Activated CD8-positive, alpha-beta memory T cell treated with anti-CD3 and anti-CD28 coated beads, Interleukin-2, amount 10 ng/mL, durations not matched to agents 7 days and 5 days (primary cell): ENCODE results near the gene CCDC54. TPM values are rescaled to one million over a fixed set of nuclear protein-coding genes. Genes with fewer than 3 reads are reported as not detected.

Experiments
- ATAC-seq: fragments of 150-1000 bp; cut with Tn5 transposase; one replicate; pipeline ENCODE4 v1.10.0; 2021; ENCODE audit warnings: moderate library complexity
- CTCF ChIA-PET: fragments of 350-600 bp; sonication (Branson Sonifier 250); formaldehyde crosslinking; loops from one replicate; lab custom pipeline; 2021; ENCODE audit warnings: antibody characterized with exemption; lab: Charles Lee
- DNase-seq: peaks from one replicate; pipeline ENCODE4 v3.0.0-alpha.2; 2020
- H3K27ac Mint-ChIP-seq: one replicate; pipeline ENCODE4 v1.8.0; 2021; ENCODE audit warnings: mild to moderate bottlenecking, mixed read lengths
- H3K27me3 Mint-ChIP-seq: one replicate; pipeline ENCODE4 v1.8.0; 2021; ENCODE audit warnings: mixed read lengths
- H3K36me3 Mint-ChIP-seq: one replicate; pipeline ENCODE4 v1.8.0; 2021; ENCODE audit warnings: mild to moderate bottlenecking, mixed read lengths
- H3K4me1 Mint-ChIP-seq: one replicate; pipeline ENCODE4 v1.8.0; 2021; ENCODE audit warnings: mixed read lengths
- H3K4me3 Mint-ChIP-seq: one replicate; pipeline ENCODE4 v1.8.0; 2021; ENCODE audit warnings: mild to moderate bottlenecking, moderate library complexity, mixed read lengths
- H3K9me3 Mint-ChIP-seq: one replicate; pipeline ENCODE4 v1.8.0; 2022; ENCODE audit warnings: low read depth, mixed read lengths
- total RNA-seq, 2 experiments: library from RNA; stranded (reverse); gene quantifications; one replicate each; pipeline ENCODE4 v1.2.3, GENCODE V29; 2021

Gene CCDC54
- total RNA-seq, 2 experiments from 2014 or later: not detected

DNA sequence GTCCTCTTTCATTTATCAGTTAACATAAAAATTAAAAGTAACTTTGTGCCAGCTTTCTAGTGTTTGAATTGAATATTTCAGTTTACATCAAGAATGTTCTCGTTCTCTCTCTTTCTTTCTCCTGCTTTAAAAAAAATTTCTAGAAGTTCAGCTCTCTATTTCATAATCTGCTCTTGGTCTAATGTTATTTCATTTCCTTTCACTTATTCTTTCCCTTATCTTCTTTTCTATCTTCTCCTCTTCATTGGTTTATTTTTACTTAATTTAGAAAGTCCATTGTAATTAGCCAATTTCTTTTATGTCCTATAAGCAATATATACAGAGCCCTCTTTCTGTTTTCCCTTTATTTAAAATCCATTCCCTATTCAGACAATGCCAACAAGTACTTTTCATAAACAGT, 44.6 kb downstream of the CCDC54 start:
- peaks cover 3% of the 10 kb centered on the region for H3K4me1 Mint-ChIP-seq
- peaks cover 30% of the 10 kb centered on the region for H3K27me3 Mint-ChIP-seq
- H3K27ac Mint-ChIP-seq: no peak overlapping the region
- no peaks in the 10 kb centered on the region for H3K36me3 Mint-ChIP-seq
- DNase-seq: no peak
- no peaks in the 10 kb centered on the region for H3K9me3 Mint-ChIP-seq
- H3K4me3 Mint-ChIP-seq: no peak overlapping the region
- CTCF ChIA-PET: interaction anchor here (0.9 to 3.6 kb wide), 10 partner anchors 9 to 189 kb away, joined by 3 to 39 read pairs (median 8); partner anchors contain the start of gene BBX
- no peak for ATAC-seq

DNA sequence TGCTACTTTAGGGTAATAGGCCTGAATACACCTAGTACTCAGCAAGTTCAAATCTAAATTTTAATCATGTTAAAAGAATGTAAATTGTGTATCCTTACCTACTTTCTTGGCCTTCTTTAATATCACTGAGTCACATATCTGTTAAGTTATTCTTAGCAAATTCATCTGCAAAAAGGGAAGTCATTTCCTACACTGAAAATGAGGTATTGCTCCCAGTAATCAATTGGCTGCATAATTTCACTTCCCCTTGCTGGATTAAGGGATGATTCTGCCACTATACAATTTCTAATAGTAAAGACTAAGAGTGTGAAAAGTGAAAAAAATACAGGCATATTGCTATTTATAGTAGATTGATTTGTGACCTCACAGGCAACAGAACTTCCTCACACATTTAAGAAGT, 47.8 kb downstream of the CCDC54 start:
- Mint-ChIP-seq H3K27me3 (peaks cover 30% of the 10 kb centered on the region), H3K9me3 (no peaks in the 10 kb centered on the region), H3K4me1 (peaks cover 7% of the 10 kb centered on the region), H3K4me3 (no peak overlapping the region), H3K27ac (no peak overlapping the region), H3K36me3 (no peaks in the 10 kb centered on the region)
- CTCF ChIA-PET: no interaction called here
- DNase-seq: no peak
- no peak for ATAC-seq

DNA sequence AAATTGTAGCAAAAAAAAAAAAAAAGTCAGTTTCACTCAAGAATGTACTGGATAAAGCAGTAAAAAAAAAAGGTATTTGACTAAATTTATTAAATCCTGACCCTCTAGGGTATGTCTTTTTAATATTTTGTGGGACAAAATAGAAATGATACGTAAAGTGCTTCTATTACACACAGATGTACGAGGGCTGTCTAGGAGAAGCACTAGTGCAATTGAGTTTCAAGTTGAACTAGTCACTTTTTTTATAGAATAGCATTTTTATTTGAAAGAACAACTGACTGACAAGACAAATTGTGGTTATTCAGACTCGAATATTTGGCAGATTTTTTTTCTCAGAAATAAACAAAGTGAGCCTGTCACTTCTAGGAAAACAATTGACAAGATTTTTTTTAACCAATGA, 49.0 kb downstream of the CCDC54 start:
- Mint-ChIP-seq H3K4me1 (peaks cover 12% of the 10 kb centered on the region), H3K9me3 (no peaks in the 10 kb centered on the region), H3K27me3 (peaks cover 26% of the 10 kb centered on the region), H3K36me3 (no peaks in the 10 kb centered on the region), H3K4me3 (no peak overlapping the region), H3K27ac (no peak overlapping the region)
- ATAC-seq: no peak
- DNase-seq: no peak
- CTCF ChIA-PET: no interaction called here

Other genes with a start within 250 kb of the CCDC54 start
- gene BBX, start 145.5 kb downstream of the CCDC54 start, total RNA-seq: 10 to 100 TPM; 37.0 to 39.4 TPM